MM.1S (cell line): ENCODE results near the gene ANK2.

ENCODE experiments used
- DNase-seq: peaks from one replicate; pipeline ENCODE4 v3.0.0-alpha.2; 2015
- H2AFZ ChIP-seq: fragments of 300-600 bp; sonication (generic); 2 replicates; pipeline ENCODE4 v1.6.0; 2016; ENCODE audit warnings: antibody characterized with exemption, low read length
- H3F3A ChIP-seq: fragments of 300-600 bp; sonication (generic); 2 replicates; pipeline ENCODE4 v1.6.1; 2016; ENCODE audit warnings: mild to moderate bottlenecking, antibody characterized with exemption, low read length, moderate library complexity, mixed read lengths; ENCODE audit not compliant: insufficient read depth
- H3K27ac ChIP-seq: fragments of 300-600 bp; sonication (generic); 2 replicates; pipeline ENCODE4 v1.5.1; 2016; ENCODE audit warnings: mild to moderate bottlenecking, low read length
- H3K27me3 ChIP-seq: fragments of 300-600 bp; sonication (generic); replicated peaks from 2 replicates; pipeline ENCODE4 v1.6.0; 2016; ENCODE audit warnings: low read length; ENCODE audit not compliant: insufficient read depth
- H3K36me3 ChIP-seq: fragments of 300-600 bp; sonication (generic); replicated peaks from 2 replicates; pipeline ENCODE4 v1.6.1; 2016; ENCODE audit warnings: mild to moderate bottlenecking, low read length, mixed read lengths; ENCODE audit not compliant: insufficient read depth
- H3K4me1 ChIP-seq: fragments of 300-600 bp; sonication (generic); 2 replicates; pipeline ENCODE4 v1.6.1; 2016; ENCODE audit warnings: low read length, mixed read lengths
- H3K4me2 ChIP-seq: fragments of 300-600 bp; sonication (generic); 2 replicates; pipeline ENCODE4 v1.6.0; 2016; ENCODE audit warnings: low read depth, low read length
- H3K4me3 ChIP-seq: fragments of 300-600 bp; sonication (generic); 2 replicates; pipeline ENCODE4 v1.5.1; 2016; ENCODE audit warnings: low read length, mixed read lengths
- H3K79me2 ChIP-seq: fragments of 300-600 bp; sonication (generic); 2 replicates; pipeline ENCODE4 v1.6.1; 2016; ENCODE audit warnings: mixed run types, low read length, mixed read lengths
- H3K9ac ChIP-seq: fragments of 300-600 bp; sonication (generic); 2 replicates; pipeline ENCODE4 v1.6.1; 2016; ENCODE audit warnings: low read length, mixed read lengths
- H3K9me2 ChIP-seq: fragments of 300-600 bp; sonication (generic); replicated peaks from 2 replicates; pipeline ENCODE4 v1.6.1; 2016; ENCODE audit warnings: mild to moderate bottlenecking, low read length, mixed read lengths; ENCODE audit not compliant: insufficient read depth
- H3K9me3 ChIP-seq: fragments of 300-600 bp; sonication (generic); replicated peaks from 2 replicates; pipeline ENCODE4 v1.6.1; 2016; ENCODE audit warnings: mild to moderate bottlenecking, low read length, mixed read lengths; ENCODE audit not compliant: insufficient read depth
- H4K20me1 ChIP-seq: fragments of 300-600 bp; sonication (generic); 2 replicates; pipeline ENCODE4 v1.6.1; 2016; ENCODE audit warnings: mild to moderate bottlenecking, low read length, moderate library complexity, mixed read lengths; ENCODE audit not compliant: insufficient read depth
- CTCF ChIP-seq: fragments of 300-600 bp; sonication (generic); IDR thresholded peaks from 2 replicates; pipeline ENCODE4 v1.5.1; 2016; ENCODE audit warnings: antibody characterized with exemption, low read length, mixed read lengths
- EZH2 ChIP-seq: fragments of 300-600 bp; sonication (generic); optimal IDR thresholded peaks from 2 replicates; pipeline ENCODE3; 2017; ENCODE audit warnings: low read depth, mild to moderate bottlenecking, antibody characterized with exemption, low read length, mixed read lengths
- EZH2phosphoT487 ChIP-seq: fragments of 300-600 bp; sonication (generic); IDR thresholded peaks from 2 replicates; pipeline ENCODE4 v1.6.1; 2018; ENCODE audit warnings: antibody characterized with exemption, low read length

The ANK2 gene

DNA sequence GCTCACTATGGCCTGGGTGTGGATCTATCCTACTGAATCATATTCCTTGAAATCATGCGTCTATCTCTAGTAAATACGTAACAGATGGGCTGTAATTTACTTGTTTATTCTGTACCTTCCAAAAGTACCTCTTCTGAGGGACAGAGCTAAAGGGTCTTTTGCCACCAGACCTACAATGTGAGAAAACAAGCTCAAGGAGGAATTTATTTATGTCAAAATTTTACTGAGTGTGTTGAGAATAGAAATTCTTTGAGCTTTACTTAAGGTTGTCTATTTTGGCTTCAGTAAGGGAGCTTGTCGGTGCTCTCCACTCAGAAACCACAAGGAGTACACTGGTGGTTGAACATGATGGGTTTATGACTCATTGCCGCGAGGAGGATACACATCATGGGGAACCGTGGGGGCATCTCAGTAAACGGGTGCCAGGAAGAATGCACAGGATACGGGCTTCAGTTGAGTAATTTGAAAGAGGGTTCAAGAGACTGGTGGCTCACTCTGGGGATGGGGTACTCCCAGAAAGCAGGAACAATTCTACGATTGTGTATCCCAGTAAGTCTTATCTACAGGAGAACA is 3.0 kb downstream of the ANK2 start:
- no peak for DNase-seq
- Histone ChIP-seq H3K4me3 (no peak overlapping the region), H3F3A (no peaks in the 10 kb centered on the region), H3K4me2 (no peak overlapping the region), H3K36me3 (no peaks in the 10 kb centered on the region), H3K9ac (no peak overlapping the region), H3K27me3 (no peaks in the 10 kb centered on the region), H3K4me1 (no peaks in the 10 kb centered on the region), H3K79me2 (no peaks in the 10 kb centered on the region), H3K9me3 (no peaks in the 10 kb centered on the region), H4K20me1 (no peaks in the 10 kb centered on the region), H3K9me2 (no peaks in the 10 kb centered on the region), H2AFZ (no peak overlapping the region), H3K27ac (no peak overlapping the region)
- no peak for TF ChIP-seq EZH2phosphoT487
- TF ChIP-seq EZH2, result no peak
- TF ChIP-seq CTCF, result no peak

- H3K4me2 ChIP-seq, result no peak overlapping the region
- no peaks in the 10 kb centered on the region for H3K36me3 ChIP-seq
- no peaks in the 10 kb centered on the region for H3K79me2 ChIP-seq
- H4K20me1 ChIP-seq, result no peaks in the 10 kb centered on the region
- no peak overlapping the region for H3K27ac ChIP-seq
- H2AFZ ChIP-seq, result no peak overlapping the region
- no peaks in the 10 kb centered on the region for H3K27me3 ChIP-seq
- no peak overlapping the region for H3K9ac ChIP-seq
- TF ChIP-seq EZH2, result no peak
- no peaks in the 10 kb centered on the region for H3K4me1 ChIP-seq
- no peak for DNase-seq
- no peaks in the 10 kb centered on the region for H3F3A ChIP-seq
- H3K4me3 ChIP-seq, result no peak overlapping the region
- H3K9me2 ChIP-seq, result no peaks in the 10 kb centered on the region
- no peaks in the 10 kb centered on the region for H3K9me3 ChIP-seq
These were observed 4.4 kb downstream of the ANK2 start for GRCh38 chr4:113053883-113054282.

DNA sequence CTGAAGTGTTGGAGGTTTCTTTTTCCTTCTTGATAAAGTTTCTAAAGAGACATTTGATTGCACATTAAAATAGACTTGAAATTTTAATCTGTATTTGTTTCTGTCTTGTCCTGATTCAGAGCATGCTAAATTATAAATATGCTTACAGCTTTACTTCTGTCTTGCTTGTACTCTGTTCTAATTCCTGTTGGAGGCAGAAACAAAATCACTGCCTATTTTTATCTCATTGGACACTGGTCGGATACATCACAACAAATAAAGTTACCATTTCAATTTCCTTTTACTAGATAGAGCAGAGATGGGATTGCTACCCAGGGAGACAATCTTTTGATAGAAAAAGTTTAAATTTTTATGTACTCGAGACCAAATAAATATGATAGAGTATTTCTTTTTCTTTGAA is 6.9 kb downstream of the ANK2 start:
- H2AFZ ChIP-seq, result no peak overlapping the region
- H3K9me3 ChIP-seq, result no peaks in the 10 kb centered on the region
- no peak overlapping the region for H3K27ac ChIP-seq
- no peaks in the 10 kb centered on the region for H3K79me2 ChIP-seq
- H4K20me1 ChIP-seq, result no peaks in the 10 kb centered on the region
- H3K9ac ChIP-seq, result no peak overlapping the region
- TF ChIP-seq EZH2, result no peak
- TF ChIP-seq EZH2phosphoT487, result no peak
- TF ChIP-seq CTCF, result no peak
- no peaks in the 10 kb centered on the region for H3K27me3 ChIP-seq
- no peak overlapping the region for H3K4me2 ChIP-seq
- H3K4me3 ChIP-seq, result no peak overlapping the region
- no peak for DNase-seq
- no peaks in the 10 kb centered on the region for H3F3A ChIP-seq
- no peaks in the 10 kb centered on the region for H3K36me3 ChIP-seq
- no peaks in the 10 kb centered on the region for H3K4me1 ChIP-seq
- H3K9me2 ChIP-seq, result no peaks in the 10 kb centered on the region

DNA sequence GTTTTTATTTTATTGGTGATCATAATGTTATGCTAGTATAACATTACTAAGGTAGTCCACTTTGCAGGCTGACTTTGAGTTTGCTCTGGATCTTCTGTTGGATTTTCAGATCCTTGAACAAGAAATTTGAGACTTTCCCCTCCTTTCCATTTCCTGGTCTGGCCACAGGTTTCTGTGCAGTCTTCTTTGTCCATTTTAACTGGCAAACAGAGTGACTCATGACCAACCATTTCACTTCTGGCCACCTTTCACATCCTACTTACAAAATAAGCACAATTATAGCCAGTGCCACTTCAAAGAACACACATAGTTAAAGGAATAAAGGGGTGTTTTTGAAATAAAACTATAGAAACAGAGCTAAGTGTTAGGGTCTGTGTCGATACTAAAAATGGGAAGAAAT is 8.4 kb downstream of the ANK2 start:
- no peak overlapping the region for H3K27ac ChIP-seq
- TF ChIP-seq EZH2 (no peak), EZH2phosphoT487 (no peak), CTCF (no peak)
- DNase-seq, result no peak
- no peaks in the 10 kb centered on the region for H3K27me3 ChIP-seq
- no peaks in the 10 kb centered on the region for H3K4me1 ChIP-seq
- H3K4me3 ChIP-seq, result no peak overlapping the region
- no peaks in the 10 kb centered on the region for H4K20me1 ChIP-seq
- H2AFZ ChIP-seq, result no peak overlapping the region
- no peaks in the 10 kb centered on the region for H3K9me2 ChIP-seq
- H3K9ac ChIP-seq, result no peak overlapping the region
- H3K4me2 ChIP-seq, result no peak overlapping the region
- H3F3A ChIP-seq, result no peaks in the 10 kb centered on the region
- H3K36me3 ChIP-seq, result no peaks in the 10 kb centered on the region
- H3K9me3 ChIP-seq, result no peaks in the 10 kb centered on the region
- no peaks in the 10 kb centered on the region for H3K79me2 ChIP-seq
